OCI-M1 (cell line): ENCODE measurements around the gene C19orf85.

Source experiments
- DNase-seq: peaks from one replicate; lab custom pipeline; 2025; lab: John Stamatoyannopoulos, UW

The C19orf85 gene

GRCh38 chr19:55477905-55478304 lies 13.4 kb upstream of the C19orf85 start:
- no peak for DNase-seq

GRCh38 chr19:55476100-55476775 lies 11.7 kb upstream of the C19orf85 start, which contains the start of gene ZNF628:
Gene ZNF628, plus strand, starts transcription at chr19:55476617. Its CDS starts 3,294 bp downstream, at chr19:55479911.
- DNase-seq = peak; percentile 99

GRCh38 chr19:55474269-55475265 lies 10.0 kb upstream of the C19orf85 start:
- no peak for DNase-seq

- no peak for DNase-seq
Observed at GRCh38 chr19:55473225-55474012, 8.9 kb upstream of the C19orf85 start.

- DNase-seq = no peak
Observed at GRCh38 chr19:55472463-55472862, 7.9 kb upstream of the C19orf85 start.

- DNase-seq = no peak
Observed at GRCh38 chr19:55471266-55471665, 6.7 kb upstream of the C19orf85 start.

GRCh38 chr19:55468054-55468393 lies 3.5 kb upstream of the C19orf85 start:
- DNase-seq = no peak

- DNase-seq = peak; percentile 96
Observed at GRCh38 chr19:55467236-55468053, 2.9 kb upstream of the C19orf85 start.

- no peak for DNase-seq
Observed at GRCh38 chr19:55466241-55466614, 1.7 kb upstream of the C19orf85 start.

GRCh38 chr19:55465460-55466240 lies 1.1 kb upstream of the C19orf85 start:
- peak; percentile 38 for DNase-seq

GRCh38 chr19:55464039-55464661 lies 401 bp downstream of the C19orf85 start:
- DNase-seq = no peak

- DNase-seq = no peak
Observed at GRCh38 chr19:55463583-55464031, 944 bp downstream of the C19orf85 start.

GRCh38 chr19:55462722-55463121 lies 1.8 kb downstream of the C19orf85 start:
- DNase-seq = no peak

GRCh38 chr19:55461974-55462626 lies 2.5 kb downstream of the C19orf85 start:
- DNase-seq = peak; percentile 71

GRCh38 chr19:55461259-55461973 lies 3.1 kb downstream of the C19orf85 start, which contains the start of gene ISOC2:
Gene ISOC2, minus strand, starts transcription at chr19:55461642. Its CDS starts 5,156 bp downstream, at chr19:55456486.
- DNase-seq = peak; percentile 100

- peak; percentile 77 for DNase-seq
Observed at GRCh38 chr19:55460670-55461258, 3.8 kb downstream of the C19orf85 start.

GRCh38 chr19:55459950-55460657 lies 4.4 kb downstream of the C19orf85 start:
- DNase-seq = peak; percentile 34

- DNase-seq = no peak
Observed at GRCh38 chr19:55459551-55459949, 5.0 kb downstream of the C19orf85 start.
